Activated T-helper 1 cell treated with anti-CD3 and anti-CD28 coated beads, Interleukin-12 subunit alpha, Interleukin-12 subunit beta, Interleukin-2, Interleukin-4 antibody, amounts not matched to agents 30 ng/mL and 10 ng/mL and 1 ng/mL, durations not matched to agents 14 hours and 24 hours and 36 hours (primary cell): Measurements from ENCODE around the gene MTRF1. TPM values are rescaled to one million over a fixed set of nuclear protein-coding genes. Genes with fewer than 3 reads are reported as not detected.

Experiments used
- DNase-seq: peaks from one replicate; pipeline ENCODE4 v3.0.0; 2021; ENCODE audit warnings: low spot score
- H3K27ac Mint-ChIP-seq: one replicate; pipeline ENCODE4 v1.8.0; 2021; ENCODE audit warnings: mild to moderate bottlenecking, mixed read lengths
- H3K27me3 Mint-ChIP-seq: one replicate; pipeline ENCODE4 v1.8.0; 2022; ENCODE audit warnings: mild to moderate bottlenecking, moderate library complexity, mixed read lengths; ENCODE audit not compliant: insufficient read depth
- H3K36me3 Mint-ChIP-seq: one replicate; pipeline ENCODE4 v1.8.0; 2021; ENCODE audit warnings: low read depth, mixed read lengths
- H3K4me1 Mint-ChIP-seq: one replicate; pipeline ENCODE4 v1.8.0; 2021; ENCODE audit warnings: low read depth, mixed read lengths
- H3K4me3 Mint-ChIP-seq: one replicate; pipeline ENCODE4 v1.8.0; 2021; ENCODE audit warnings: mild to moderate bottlenecking, moderate library complexity, mixed read lengths
- H3K9me3 Mint-ChIP-seq: one replicate; pipeline ENCODE4 v1.8.0; 2021; ENCODE audit warnings: mixed read lengths
- intact Hi-C: fragments of 100-400 bp; cut with micrococcal nuclease; formaldehyde crosslinking; loops from one replicate; pipeline ENCODE4 v1.15.1; 2024
- total RNA-seq: library from RNA; stranded (reverse); gene quantifications from 2 replicates; pipeline ENCODE4 v1.2.3, GENCODE V29; 2022

The MTRF1 gene
- total RNA-seq, 1 donor from 2014 or later = 17.5 TPM

- intact Hi-C loops = no loop called here
- no peaks in the 10 kb centered on the region for H3K27me3 Mint-ChIP-seq
- DNase-seq = no peak
- peaks cover 23% of the 10 kb centered on the region for H3K36me3 Mint-ChIP-seq
- no peaks in the 10 kb centered on the region for H3K4me1 Mint-ChIP-seq
- H3K4me3 Mint-ChIP-seq = no peak overlapping the region
- no peak overlapping the region for H3K27ac Mint-ChIP-seq
- no peaks in the 10 kb centered on the region for H3K9me3 Mint-ChIP-seq
Observed at GRCh38 chr13:41231025-41231677, 32.2 kb downstream of the MTRF1 start.

GRCh38 chr13:41229356-41229755 lies 34.0 kb downstream of the MTRF1 start:
- intact Hi-C loops = no loop called here
- Mint-ChIP-seq H3K27ac (no peak overlapping the region), H3K9me3 (no peaks in the 10 kb centered on the region), H3K36me3 (peaks cover 25% of the 10 kb centered on the region), H3K4me3 (no peak overlapping the region), H3K4me1 (no peaks in the 10 kb centered on the region), H3K27me3 (no peaks in the 10 kb centered on the region)
- no peak for DNase-seq

GRCh38 chr13:41224113-41225110 lies 39.0 kb downstream of the MTRF1 start:
- no peak overlapping the region for H3K4me3 Mint-ChIP-seq
- H3K9me3 Mint-ChIP-seq = no peaks in the 10 kb centered on the region
- DNase-seq = no peak
- H3K4me1 Mint-ChIP-seq = no peaks in the 10 kb centered on the region
- intact Hi-C loops = no loop called here
- peaks cover 13% of the 10 kb centered on the region for H3K36me3 Mint-ChIP-seq
- no peak overlapping the region for H3K27ac Mint-ChIP-seq
- no peaks in the 10 kb centered on the region for H3K27me3 Mint-ChIP-seq

GRCh38 chr13:41222259-41222852 lies 41.0 kb downstream of the MTRF1 start:
- Mint-ChIP-seq H3K27ac (no peak overlapping the region), H3K4me3 (no peak overlapping the region), H3K36me3 (peaks cover 13% of the 10 kb centered on the region), H3K4me1 (no peaks in the 10 kb centered on the region), H3K9me3 (no peaks in the 10 kb centered on the region), H3K27me3 (no peaks in the 10 kb centered on the region)
- intact Hi-C loops = loop anchor here (1.0 kb wide), 4 partner anchors 28 to 168 kb away; partner anchors contain the start of genes KBTBD6 and KBTBD7
- peak; percentile 40 for DNase-seq

- H3K27ac Mint-ChIP-seq = no peak overlapping the region
- no peak overlapping the region for H3K4me3 Mint-ChIP-seq
- no peaks in the 10 kb centered on the region for H3K4me1 Mint-ChIP-seq
- intact Hi-C loops = no loop called here
- H3K36me3 Mint-ChIP-seq = peaks cover 12% of the 10 kb centered on the region
- H3K27me3 Mint-ChIP-seq = no peaks in the 10 kb centered on the region
- no peak for DNase-seq
- H3K9me3 Mint-ChIP-seq = no peaks in the 10 kb centered on the region
Observed at GRCh38 chr13:41220401-41220800, 43.0 kb downstream of the MTRF1 start.

GRCh38 chr13:41216160-41216559 lies 47.2 kb downstream of the MTRF1 start:
- intact Hi-C loops = no loop called here
- peaks cover 3% of the 10 kb centered on the region for H3K27me3 Mint-ChIP-seq

GRCh38 chr13:41213919-41214318 lies 49.5 kb downstream of the MTRF1 start:
- intact Hi-C loops = no loop called here
- H3K36me3 Mint-ChIP-seq = peaks cover 6% of the 10 kb centered on the region
- no peaks in the 10 kb centered on the region for H3K4me1 Mint-ChIP-seq
- DNase-seq = no peak
- no peak overlapping the region for H3K27ac Mint-ChIP-seq
- H3K27me3 Mint-ChIP-seq = peaks cover 7% of the 10 kb centered on the region
- peaks cover 24% of the 10 kb centered on the region for H3K9me3 Mint-ChIP-seq
- no peak overlapping the region for H3K4me3 Mint-ChIP-seq

More at GRCh38 chr13:41216160-41216559, 47.2 kb downstream of the MTRF1 start:
- H3K9me3 Mint-ChIP-seq = peaks cover 11% of the 10 kb centered on the region
- no peaks in the 10 kb centered on the region for H3K4me1 Mint-ChIP-seq
- H3K36me3 Mint-ChIP-seq = peaks cover 6% of the 10 kb centered on the region
- DNase-seq = no peak
- no peak overlapping the region for H3K27ac Mint-ChIP-seq
- no peak overlapping the region for H3K4me3 Mint-ChIP-seq

- Mint-ChIP-seq H3K27ac (no peak overlapping the region), H3K9me3 (peaks cover 24% of the 10 kb centered on the region), H3K27me3 (peaks cover 7% of the 10 kb centered on the region), H3K4me1 (no peaks in the 10 kb centered on the region), H3K36me3 (peaks cover 6% of the 10 kb centered on the region), H3K4me3 (no peak overlapping the region)
- no peak for DNase-seq
- intact Hi-C loops = no loop called here
Observed at GRCh38 chr13:41213316-41213715, 50.1 kb downstream of the MTRF1 start.

- no peak overlapping the region for H3K27ac Mint-ChIP-seq
- H3K27me3 Mint-ChIP-seq = peaks cover 7% of the 10 kb centered on the region
- DNase-seq = no peak
- no peak overlapping the region for H3K4me3 Mint-ChIP-seq
- intact Hi-C loops = no loop called here
- peaks cover 6% of the 10 kb centered on the region for H3K36me3 Mint-ChIP-seq
- peaks cover 24% of the 10 kb centered on the region for H3K9me3 Mint-ChIP-seq
- H3K4me1 Mint-ChIP-seq = no peaks in the 10 kb centered on the region
Observed at GRCh38 chr13:41212881-41213280, 50.5 kb downstream of the MTRF1 start.

- intact Hi-C loops = no loop called here
- Mint-ChIP-seq H3K27ac (no peak overlapping the region), H3K27me3 (peaks cover 11% of the 10 kb centered on the region), H3K4me3 (no peak overlapping the region), H3K9me3 (peaks cover 24% of the 10 kb centered on the region), H3K36me3 (peaks cover 2% of the 10 kb centered on the region), H3K4me1 (no peaks in the 10 kb centered on the region)
- DNase-seq = no peak
Observed at GRCh38 chr13:41211062-41211461, 52.3 kb downstream of the MTRF1 start.

- Mint-ChIP-seq H3K4me1 (no peaks in the 10 kb centered on the region), H3K27ac (no peak overlapping the region), H3K4me3 (no peak overlapping the region), H3K27me3 (peaks cover 9% of the 10 kb centered on the region), H3K36me3 (peaks cover 2% of the 10 kb centered on the region), H3K9me3 (peaks cover 16% of the 10 kb centered on the region)
- no peak for DNase-seq
- intact Hi-C loops = no loop called here
Observed at GRCh38 chr13:41206467-41206866, 56.9 kb downstream of the MTRF1 start.

- H3K9me3 Mint-ChIP-seq = no peaks in the 10 kb centered on the region
- H3K27me3 Mint-ChIP-seq = peaks cover 7% of the 10 kb centered on the region
- DNase-seq = no peak
- H3K4me3 Mint-ChIP-seq = no peak overlapping the region
- no peak overlapping the region for H3K27ac Mint-ChIP-seq
- H3K36me3 Mint-ChIP-seq = no peaks in the 10 kb centered on the region
- intact Hi-C loops = no loop called here
- H3K4me1 Mint-ChIP-seq = no peaks in the 10 kb centered on the region
Observed at GRCh38 chr13:41203810-41204209, 59.6 kb downstream of the MTRF1 start.

GRCh38 chr13:41200126-41200525 lies 63.2 kb downstream of the MTRF1 start:
- no peak for DNase-seq
- no peak overlapping the region for H3K4me3 Mint-ChIP-seq
- peaks cover 3% of the 10 kb centered on the region for H3K27me3 Mint-ChIP-seq
- intact Hi-C loops = no loop called here
- no peaks in the 10 kb centered on the region for H3K36me3 Mint-ChIP-seq
- no peaks in the 10 kb centered on the region for H3K9me3 Mint-ChIP-seq
- peaks cover 13% of the 10 kb centered on the region for H3K4me1 Mint-ChIP-seq
- H3K27ac Mint-ChIP-seq = no peak overlapping the region
